ENCODE results near the gene TMEM170B. TPM values are rescaled to one million over a fixed set of nuclear protein-coding genes. Genes with fewer than 3 reads are reported as not detected.

The TMEM170B gene
- total RNA-seq, 2 experiments from 2014 or later, result 1.8 to 1.9 TPM

GRCh38 chr6:11613858-11614257 is 76.3 kb downstream of the TMEM170B start:
- no peaks in the 10 kb centered on the region for H3K36me3 Mint-ChIP-seq (ENCODE audit: low read depth)
- CTCF ChIA-PET, result no interaction called here
- ATAC-seq, result no peak

DNA sequence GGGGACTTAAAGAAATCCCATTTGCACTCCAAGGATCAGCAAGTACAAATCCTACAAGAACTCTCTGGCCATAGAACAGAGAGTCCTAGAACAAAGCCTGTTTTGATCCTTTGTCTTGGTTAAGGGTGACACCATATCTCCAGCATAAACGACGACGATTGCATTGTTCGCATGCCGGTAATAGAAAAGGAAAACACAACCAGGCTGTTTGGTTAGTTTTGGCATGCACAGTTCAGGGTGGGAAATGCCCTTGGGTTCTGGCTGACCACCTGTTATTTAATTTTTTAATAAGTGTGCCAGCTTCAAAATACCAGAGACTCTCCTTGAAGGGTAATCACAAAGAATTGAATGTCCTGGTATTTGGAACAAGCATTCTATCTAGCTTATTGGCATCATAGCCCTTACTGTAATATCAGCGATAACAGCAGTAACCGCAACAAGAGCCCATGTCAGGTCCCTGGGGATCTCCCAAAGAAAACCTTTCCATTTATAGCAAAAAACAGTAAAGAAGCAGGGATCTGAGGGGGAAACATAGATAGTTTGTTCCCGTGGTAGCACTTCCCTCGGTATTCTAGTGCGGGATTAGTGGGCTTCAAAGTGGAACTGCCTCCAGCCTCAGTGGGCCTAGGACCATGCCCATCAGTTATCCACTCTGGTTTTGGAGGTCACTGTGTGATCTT is 77.1 kb downstream of the TMEM170B start:
- no peaks in the 10 kb centered on the region for H3K9me3 Mint-ChIP-seq
- no peak overlapping the region for H3K27ac Mint-ChIP-seq
- no peak for ATAC-seq
- intact Hi-C loops (cut with micrococcal nuclease), result no loop called here
- peaks cover 1% of the 10 kb centered on the region for H3K27me3 Mint-ChIP-seq
- CTCF ChIA-PET, result interaction anchor here (1.4 kb wide), 1 partner anchor 41 kb away, joined by 5 read pairs; no protein-coding TSS in a partner anchor
- POLR2A ChIA-PET, result no interaction called here
- H3K36me3 Mint-ChIP-seq (ENCODE audit: low read depth), result no peaks in the 10 kb centered on the region
- no peak for DNase-seq
- no peak for TF ChIP-seq CTCF (IDR thresholded peaks at IDR 0.05)
- no peak overlapping the region for H3K4me3 Mint-ChIP-seq
- no peaks in the 10 kb centered on the region for H3K4me1 Mint-ChIP-seq (ENCODE audit: low read depth)

More at GRCh38 chr6:11613858-11614257, 76.3 kb downstream of the TMEM170B start:
- H3K27me3 Mint-ChIP-seq, result peaks cover 2% of the 10 kb centered on the region
- no peak overlapping the region for H3K27ac Mint-ChIP-seq
- no peak overlapping the region for H3K4me3 Mint-ChIP-seq
- intact Hi-C loops (cut with micrococcal nuclease), result no loop called here
- TF ChIP-seq CTCF (IDR thresholded peaks at IDR 0.05), result no peak
- H3K9me3 Mint-ChIP-seq, result no peaks in the 10 kb centered on the region
- no peaks in the 10 kb centered on the region for H3K4me1 Mint-ChIP-seq (ENCODE audit: low read depth)
- DNase-seq, result no peak
- POLR2A ChIA-PET, result no interaction called here

DNA sequence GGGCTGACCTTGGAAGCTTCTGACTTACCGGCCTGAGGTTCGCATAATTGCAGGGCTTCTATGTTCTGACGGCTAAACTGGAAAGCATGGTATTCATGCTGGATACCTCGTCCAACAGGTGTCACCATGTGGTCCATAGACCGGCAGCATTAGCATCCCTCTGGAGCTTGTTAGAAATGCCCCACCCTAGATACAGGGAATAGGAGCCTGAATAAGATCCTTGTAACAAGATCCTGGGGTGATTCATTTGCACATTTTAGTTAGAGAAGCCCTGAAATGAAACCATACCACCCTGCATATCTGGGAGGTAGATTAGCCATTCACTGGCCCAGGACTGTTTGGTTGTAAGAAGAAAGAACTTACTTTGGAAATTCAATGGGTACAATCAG is 77.7 kb downstream of the TMEM170B start:
- no peak overlapping the region for H3K4me3 Mint-ChIP-seq
- no peak overlapping the region for H3K27ac Mint-ChIP-seq
- no peak for DNase-seq
- H3K4me1 Mint-ChIP-seq (ENCODE audit: low read depth), result no peaks in the 10 kb centered on the region
- ATAC-seq, result no peak
- H3K27me3 Mint-ChIP-seq, result no peaks in the 10 kb centered on the region
- intact Hi-C loops (cut with micrococcal nuclease), result no loop called here
- POLR2A ChIA-PET, result no interaction called here
- no peak for TF ChIP-seq CTCF (IDR thresholded peaks at IDR 0.05)
- H3K9me3 Mint-ChIP-seq, result no peaks in the 10 kb centered on the region
- no peaks in the 10 kb centered on the region for H3K36me3 Mint-ChIP-seq (ENCODE audit: low read depth)
- CTCF ChIA-PET, result interaction anchor here (1.4 kb wide), 1 partner anchor 40 kb away, joined by 5 read pairs; no protein-coding TSS in a partner anchor

- no peak for DNase-seq
- no peaks in the 10 kb centered on the region for H3K4me1 Mint-ChIP-seq (ENCODE audit: low read depth)
- CTCF ChIA-PET, result interaction anchor here (1.4 kb wide), 1 partner anchor 39 kb away, joined by 5 read pairs; no protein-coding TSS in a partner anchor
- H3K9me3 Mint-ChIP-seq, result no peaks in the 10 kb centered on the region
- H3K27me3 Mint-ChIP-seq, result no peaks in the 10 kb centered on the region
- no peak for TF ChIP-seq CTCF (IDR thresholded peaks at IDR 0.05)
- no peak overlapping the region for H3K4me3 Mint-ChIP-seq
- no peak overlapping the region for H3K27ac Mint-ChIP-seq
- POLR2A ChIA-PET, result no interaction called here
- no peak for ATAC-seq
- no peaks in the 10 kb centered on the region for H3K36me3 Mint-ChIP-seq (ENCODE audit: low read depth)
- intact Hi-C loops (cut with micrococcal nuclease), result no loop called here
These were observed 78.7 kb downstream of the TMEM170B start for GRCh38 chr6:11616200-11616611.

DNA sequence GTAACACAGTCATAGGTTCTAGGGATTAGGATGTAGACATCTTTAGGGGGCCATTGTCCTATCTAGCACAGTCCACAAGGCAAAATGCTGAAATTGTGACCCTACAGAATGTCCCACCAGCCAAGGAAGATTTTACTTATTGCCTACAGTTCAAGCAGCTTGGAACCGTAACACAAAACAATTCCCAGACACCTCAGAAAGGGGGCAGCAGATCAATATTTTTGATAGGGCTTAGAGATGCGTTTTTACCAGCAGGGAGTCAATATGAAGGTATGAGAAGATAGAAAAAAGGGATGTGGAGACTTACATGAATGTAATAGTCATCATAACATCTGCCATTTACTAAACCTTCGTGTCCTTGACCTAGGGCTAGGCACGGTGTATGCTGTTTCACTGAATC is 81.0 kb downstream of the TMEM170B start:
- ChIA-PET POLR2A (no interaction called here), CTCF (interaction anchor here (1.0 to 2.6 kb wide), 4 partner anchors 23 to 672 kb away, joined by 3 to 8 read pairs (median 3); partner anchors contain the start of gene EDN1)
- intact Hi-C loops (cut with micrococcal nuclease), result no loop called here
- ATAC-seq (no peak), DNase-seq (peak; percentile 14)
- Mint-ChIP-seq H3K27ac (no peak overlapping the region), H3K4me1 (ENCODE audit: low read depth) (no peaks in the 10 kb centered on the region), H3K4me3 (no peak overlapping the region), H3K9me3 (no peaks in the 10 kb centered on the region), H3K36me3 (ENCODE audit: low read depth) (no peaks in the 10 kb centered on the region), H3K27me3 (no peaks in the 10 kb centered on the region)
- peak; percentile 38 for TF ChIP-seq CTCF (IDR thresholded peaks at IDR 0.05)
